ENCODE data around the gene ASB10. TPM values are rescaled to one million over a fixed set of nuclear protein-coding genes. Genes with fewer than 3 reads are reported as not detected.

ASB10 gene
- total RNA-seq, 1 experiment from 2014 or later, result not detected

- no TSS peak for BruUV-seq (replicated peaks)
- ChIA-PET POLR2A (no interaction called here), CTCF (no interaction called here)
- ATAC-seq (no peak), DNase-seq (ENCODE audit: low read depth, low spot score) (no peak)
- in situ Hi-C loops (cut with HindIII; ENCODE audit: low pct_unique_long_range_greater_than_20kb, low sequenced_read_pairs), result loop anchor here (5.0 kb wide), 1 partner anchor 40 kb away; the partner anchor contains the start of gene GBX1
- Histone ChIP-seq H3K27me3 (ENCODE audit: control insufficient read depth, insufficient read depth, low read length) (no peaks in the 10 kb centered on the region), H3K27ac (ENCODE audit: low read length) (no peak overlapping the region), H3K4me1 (ENCODE audit: control insufficient read depth, insufficient read depth, low read length) (no peaks in the 10 kb centered on the region), H3K9me3 (ENCODE audit: control insufficient read depth, insufficient read depth, low read depth, low read length) (no peaks in the 10 kb centered on the region), H3K4me3 (ENCODE audit: low read depth in 2 of 2, low read length in 2 of 2) (no peak overlapping the region), H3K36me3 (ENCODE audit: control insufficient read depth, insufficient read depth, low read length) (no peaks in the 10 kb centered on the region)
- TF ChIP-seq SIN3A (IDR thresholded peaks at IDR 0.05; ENCODE audit: borderline replicate concordance, insufficient read depth, low read depth, low read length) (no peak), CTCF (IDR thresholded peaks at IDR 0.05) (no peak), TCF7L2 (IDR thresholded peaks at IDR 0.05; ENCODE audit: low read depth, low read length) (no peak), POLR2AphosphoS5 (IDR thresholded peaks at IDR 0.05; ENCODE audit: low read depth, low read length) (no peak), REST (IDR thresholded peaks at IDR 0.05; ENCODE audit: insufficient read depth in 1 of 2, low read depth in 2 of 2, low read length in 1 of 2) (no peak)
- intact Hi-C loops (cut with micrococcal nuclease; ENCODE audit: unreplicated experiment), result no loop called here
Observed at GRCh38 chr7:151207315-151207714, 20.3 kb upstream of the ASB10 start.

- ChIA-PET POLR2A (no interaction called here), CTCF (no interaction called here)
- Histone ChIP-seq H3K27me3 (ENCODE audit: control insufficient read depth, insufficient read depth, low read length) (no peaks in the 10 kb centered on the region), H3K9me3 (ENCODE audit: control insufficient read depth, insufficient read depth, low read depth, low read length) (no peaks in the 10 kb centered on the region), H3K27ac (ENCODE audit: low read length) (no peak overlapping the region), H3K36me3 (ENCODE audit: control insufficient read depth, insufficient read depth, low read length) (no peaks in the 10 kb centered on the region), H3K4me3 (ENCODE audit: low read depth in 2 of 2, low read length in 2 of 2) (no peak overlapping the region), H3K4me1 (ENCODE audit: control insufficient read depth, insufficient read depth, low read length) (no peaks in the 10 kb centered on the region)
- ATAC-seq (no peak), DNase-seq (ENCODE audit: low read depth, low spot score) (no peak)
- BruUV-seq (replicated peaks), result no TSS peak
- TF ChIP-seq SIN3A (IDR thresholded peaks at IDR 0.05; ENCODE audit: borderline replicate concordance, insufficient read depth, low read depth, low read length) (no peak), TCF7L2 (IDR thresholded peaks at IDR 0.05; ENCODE audit: low read depth, low read length) (no peak), POLR2AphosphoS5 (IDR thresholded peaks at IDR 0.05; ENCODE audit: low read depth, low read length) (no peak), CTCF (IDR thresholded peaks at IDR 0.05) (no peak), REST (IDR thresholded peaks at IDR 0.05; ENCODE audit: insufficient read depth in 1 of 2, low read depth in 2 of 2, low read length in 1 of 2) (no peak)
- intact Hi-C loops (cut with micrococcal nuclease; ENCODE audit: unreplicated experiment), result no loop called here
- in situ Hi-C loops (cut with HindIII; ENCODE audit: low pct_unique_long_range_greater_than_20kb, low sequenced_read_pairs), result loop anchor here (5.0 kb wide), 1 partner anchor 40 kb away; the partner anchor contains the start of gene GBX1
Observed at GRCh38 chr7:151206914-151207313, 19.9 kb upstream of the ASB10 start.

Measured in Panc1 (cell line).